GM12878 (cell line): Measurements from ENCODE around the gene MAD1L1.

Experiments
- ASH2L ChIP-seq: fragments of 300-600, 200-600 bp; sonication (generic); IDR thresholded peaks from 2 replicates; pipeline ENCODE4 v1.6.1; 2017; ENCODE audit warnings: low read depth, mild to moderate bottlenecking, borderline replicate concordance
- EP300 ChIP-seq, 2 experiments: fragments of 150-350 bp in 1 of 2; IDR thresholded peaks; 2 replicates each; pipeline ENCODE4 v1.6.1; 2011 to 2012; ENCODE audit warnings: low read depth in 2 of 2, low read length in 2 of 2, borderline replicate concordance in 1 of 2, improper control_type of control experiment in 1 of 2, inconsistent platforms in 1 of 2; ENCODE audit not compliant: control insufficient read depth in 1 of 2
- EZH2 ChIP-seq: IDR thresholded peaks from 2 replicates; pipeline ENCODE4 v1.6.1; 2012; ENCODE audit warnings: low read depth, mild to moderate bottlenecking, control low read depth, inconsistent platforms, low read length, borderline replicate concordance; ENCODE audit not compliant: control insufficient read depth
- FOS ChIP-seq: IDR thresholded peaks from 3 replicates; pipeline ENCODE4 v1.6.1; 2011; ENCODE audit warnings: borderline replicate concordance; ENCODE audit not compliant: insufficient read length; ENCODE audit errors: extremely low read depth
- FOXK2 ChIP-seq: fragments of 450-650 bp; IDR thresholded peaks from 2 replicates; pipeline ENCODE4 v1.6.1; 2017; ENCODE audit warnings: mild to moderate bottlenecking, moderate library complexity
- IKZF2 ChIP-seq, 2 experiments: fragments of 450-650 bp; IDR thresholded peaks; 2 replicates each; pipeline ENCODE4 v1.6.1; 2017; ENCODE audit warnings: mild to moderate bottlenecking in 2 of 2, moderate library complexity in 2 of 2
- TAF1 ChIP-seq: IDR thresholded peaks from 2 replicates; pipeline ENCODE4 v1.6.1; 2011; ENCODE audit warnings: mild to moderate bottlenecking, low read depth, low read length, borderline replicate concordance
- TF ChIP-seq, protein P1 (sequence below), 3 experiments: IDR thresholded peaks in 2 of 3; conservative IDR thresholded peaks in 1 of 3; 2 replicates each; pipeline ENCODE4 v1.5.1; 2011; ENCODE audit warnings: low read depth in 3 of 3, low read length in 3 of 3, mild to moderate bottlenecking in 3 of 3, control low read depth in 2 of 3, moderate library complexity in 2 of 3, inconsistent platforms in 1 of 3, mixed read lengths in 1 of 3; ENCODE audit not compliant: control insufficient read depth in 2 of 3, insufficient read depth in 1 of 3; ENCODE audit errors: extremely low read depth in 1 of 3

DNA sequence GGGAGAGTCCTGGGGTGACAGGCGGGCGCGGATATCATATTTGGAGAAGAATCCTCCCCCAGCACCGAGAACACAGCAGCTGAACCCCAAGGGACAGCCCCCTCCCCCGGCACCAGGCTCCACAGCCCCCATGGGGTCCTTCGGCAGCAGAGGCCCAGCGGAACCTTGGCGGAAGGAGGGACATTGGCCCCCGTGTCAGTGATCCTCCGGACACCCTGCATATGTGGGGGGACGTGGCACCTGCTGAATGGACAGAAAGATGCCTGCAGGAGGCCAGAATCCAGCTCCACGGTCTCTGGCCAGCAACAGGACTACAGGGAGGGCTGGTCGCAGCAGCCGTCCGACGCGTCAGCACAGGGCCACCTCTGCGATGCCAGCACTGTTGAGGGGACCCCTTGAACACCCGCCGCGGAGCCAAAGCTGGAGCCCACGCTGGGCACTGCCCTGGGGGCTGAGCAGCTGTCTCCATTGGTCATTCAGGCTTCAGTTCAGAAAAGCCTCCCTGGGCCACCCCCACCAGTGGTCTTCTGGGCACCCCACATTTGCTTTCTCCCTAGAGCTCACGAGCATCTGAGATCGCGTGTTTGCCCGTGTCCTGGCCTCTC lies 322.6 kb downstream of the MAD1L1 start:
- TF ChIP-seq, protein P1, sequence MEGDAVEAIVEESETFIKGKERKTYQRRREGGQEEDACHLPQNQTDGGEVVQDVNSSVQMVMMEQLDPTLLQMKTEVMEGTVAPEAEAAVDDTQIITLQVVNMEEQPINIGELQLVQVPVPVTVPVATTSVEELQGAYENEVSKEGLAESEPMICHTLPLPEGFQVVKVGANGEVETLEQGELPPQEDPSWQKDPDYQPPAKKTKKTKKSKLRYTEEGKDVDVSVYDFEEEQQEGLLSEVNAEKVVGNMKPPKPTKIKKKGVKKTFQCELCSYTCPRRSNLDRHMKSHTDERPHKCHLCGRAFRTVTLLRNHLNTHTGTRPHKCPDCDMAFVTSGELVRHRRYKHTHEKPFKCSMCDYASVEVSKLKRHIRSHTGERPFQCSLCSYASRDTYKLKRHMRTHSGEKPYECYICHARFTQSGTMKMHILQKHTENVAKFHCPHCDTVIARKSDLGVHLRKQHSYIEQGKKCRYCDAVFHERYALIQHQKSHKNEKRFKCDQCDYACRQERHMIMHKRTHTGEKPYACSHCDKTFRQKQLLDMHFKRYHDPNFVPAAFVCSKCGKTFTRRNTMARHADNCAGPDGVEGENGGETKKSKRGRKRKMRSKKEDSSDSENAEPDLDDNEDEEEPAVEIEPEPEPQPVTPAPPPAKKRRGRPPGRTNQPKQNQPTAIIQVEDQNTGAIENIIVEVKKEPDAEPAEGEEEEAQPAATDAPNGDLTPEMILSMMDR (IDR thresholded peaks at IDR 0.05 in 2 of 3, conservative IDR thresholded peaks at IDR 0.05 in 1 of 3; ENCODE audit: control insufficient read depth in 2 of 3, extremely low read depth in 1 of 3, insufficient read depth in 1 of 3, low read depth in 3 of 3, low read length in 3 of 3) = no peak
- no peak for TF ChIP-seq ASH2L
- TF ChIP-seq FOS = no peak
- no peak for TF ChIP-seq IKZF2 (IDR thresholded peaks at IDR 0.05)
- TF ChIP-seq FOXK2 = no peak
- TF ChIP-seq EZH2 = no peak
- TF ChIP-seq TAF1 = no peak
- TF ChIP-seq EP300 (IDR thresholded peaks at IDR 0.05; ENCODE audit: borderline replicate concordance in 1 of 2, control insufficient read depth in 1 of 2, low read depth in 2 of 2, low read length in 2 of 2) = no peak
